Liver (tissue), 9 donors: ENCODE measurements around the gene GBGT1. TPM values are rescaled to one million over a fixed set of nuclear protein-coding genes. Genes with fewer than 3 reads are reported as not detected.

Experiments used
- DNase-seq: peaks from one replicate; pipeline ENCODE4 v3.0.0-alpha.2; 2017; ENCODE audit warnings: low spot score
- H3K27ac ChIP-seq, 2 donors: one replicate each; pipeline ENCODE4 v1.7.0; 2013; ENCODE audit warnings: inconsistent platforms in 2 of 2, low read length in 2 of 2, control low read depth in 1 of 2, low read depth in 1 of 2, mild to moderate bottlenecking in 1 of 2
- H3K27me3 ChIP-seq, 4 donors: one replicate each; pipeline versions ENCODE4 v1.6.1 to v1.7.0; 2013; ENCODE audit warnings: low read length in 3 of 4, inconsistent platforms in 1 of 4, mild to moderate bottlenecking in 1 of 4, moderate library complexity in 1 of 4; ENCODE audit not compliant: control insufficient read depth in 4 of 4, insufficient read depth in 4 of 4
- H3K36me3 ChIP-seq, 4 donors: one replicate each; pipeline versions ENCODE4 v1.6.1 to v1.7.0; 2013; ENCODE audit warnings: low read length in 3 of 4, mild to moderate bottlenecking in 3 of 4, low read depth in 1 of 4, moderate library complexity in 1 of 4; ENCODE audit not compliant: control insufficient read depth in 4 of 4, insufficient read depth in 3 of 4
- H3K4me1 ChIP-seq, 4 donors: one replicate each; pipeline versions ENCODE4 v1.6.1 to v1.7.0; 2013; ENCODE audit warnings: low read length in 3 of 4, mild to moderate bottlenecking in 3 of 4, moderate library complexity in 1 of 4; ENCODE audit not compliant: control insufficient read depth in 4 of 4, insufficient read depth in 4 of 4
- H3K4me3 ChIP-seq, 3 donors: one replicate each; pipeline versions ENCODE4 v1.6.1 to v1.7.0; 2013; ENCODE audit warnings: low read length in 3 of 3, control low read depth in 1 of 3, low read depth in 1 of 3, mild to moderate bottlenecking in 1 of 3
- H3K9ac ChIP-seq, 2 donors: one replicate each; pipeline ENCODE4 v1.7.0; 2013; ENCODE audit warnings: low read length in 2 of 2, mild to moderate bottlenecking in 2 of 2, moderate library complexity in 2 of 2, control low read depth in 1 of 2, low read depth in 1 of 2
- H3K9me3 ChIP-seq, 4 donors: one replicate each; pipeline versions ENCODE4 v1.6.1 to v1.7.0; 2013; ENCODE audit warnings: low read length in 3 of 4; ENCODE audit not compliant: control insufficient read depth in 4 of 4
- ATF3 ChIP-seq: IDR thresholded peaks from 2 replicates; pipeline ENCODE4 v1.6.1; 2016; ENCODE audit warnings: antibody characterized with exemption
- CTCF ChIP-seq: fragments of 150-350 bp; IDR thresholded peaks from 2 replicates; pipeline ENCODE4 v1.5.1; 2017; ENCODE audit warnings: improper control_type of control experiment, low read depth, low read length; ENCODE audit not compliant: missing input control
- EGR1 ChIP-seq, 2 donors: IDR thresholded peaks; 2 replicates each; pipeline ENCODE4 v1.6.1; 2016 to 2018; ENCODE audit warnings: antibody characterized with exemption in 2 of 2, low read depth in 2 of 2
- FOXA1 ChIP-seq: IDR thresholded peaks from 2 replicates; pipeline ENCODE4 v1.6.1; 2016; ENCODE audit warnings: antibody characterized with exemption
- GABPA ChIP-seq, 2 donors: IDR thresholded peaks in 1 of 2; conservative IDR thresholded peaks in 1 of 2; 2 replicates each; pipeline ENCODE4 v1.6.1; 2016; ENCODE audit warnings: antibody characterized with exemption in 2 of 2, mild to moderate bottlenecking in 1 of 2, moderate library complexity in 1 of 2
- HNF4A ChIP-seq, 2 donors: conservative IDR thresholded peaks; 2 replicates each; pipeline ENCODE4 v1.6.1; 2016; ENCODE audit warnings: antibody characterized with exemption in 2 of 2, mild to moderate bottlenecking in 2 of 2
- HNF4G ChIP-seq: IDR thresholded peaks from 2 replicates; pipeline ENCODE4 v1.6.1; 2016; ENCODE audit warnings: antibody characterized with exemption
- JUND ChIP-seq, 2 donors: IDR thresholded peaks; 2 replicates each; pipeline ENCODE4 v1.6.1; 2016; ENCODE audit warnings: antibody characterized with exemption in 2 of 2
- NR2F2 ChIP-seq: IDR thresholded peaks from 2 replicates; pipeline ENCODE4 v1.6.1; 2016; ENCODE audit warnings: antibody characterized with exemption
- SP1 ChIP-seq: IDR thresholded peaks from 2 replicates; pipeline ENCODE4 v1.6.1; 2018; ENCODE audit warnings: antibody characterized with exemption, mild to moderate bottlenecking
- TAF1 ChIP-seq: conservative IDR thresholded peaks from 2 replicates; pipeline ENCODE4 v1.6.1; 2016; ENCODE audit warnings: antibody characterized with exemption, mild to moderate bottlenecking
- WGBS: extraction: QIAGEN DNeasy Blood & Tissue Kit; methylation state at CpG from one replicate; pipeline ENCODE4 v1.1.7; 2013; 5-methylcytosine and 5-hydroxymethylcytosine counted together
- polyA plus RNA-seq, 2 donors: library from polyadenylated mRNA; stranded (reverse) in 1 of 2; unstranded in 1 of 2; fragments of 200-250 nt in 1 of 2; fragments of >200 nt in 1 of 2; fragmentation: Nextera tagmentation in 1 of 2; extraction: Ambion mirVana in 1 of 2; gene quantifications; one replicate each; pipeline versions ENCODE4 v1.2.1 to v1.2.3, GENCODE V29; 2013 to 2015
- total RNA-seq, 2 donors: library from RNA; depleted of rRNA; stranded (reverse); fragments of >200 nt; gene quantifications; one replicate each; pipeline ENCODE4 v1.2.3, GENCODE V29; 2014
- TF ChIP-seq, protein P1 (sequence below): IDR thresholded peaks from 2 replicates; pipeline ENCODE4 v1.6.1; 2016; ENCODE audit warnings: antibody characterized with exemption
- TF ChIP-seq, protein P2 (sequence below): IDR thresholded peaks from 2 replicates; pipeline ENCODE4 v1.6.1; 2016; ENCODE audit warnings: antibody characterized with exemption, mild to moderate bottlenecking
- donor health status: healthy.
- donor health status: healthy.
- donor health status: healthy.
- donor health status: healthy.
- donor health status: healthy.

Gene GBGT1
- total and polyA plus RNA-seq, 4 donors, result 0.33 to 25.7 (median 2.3) TPM

DNA sequence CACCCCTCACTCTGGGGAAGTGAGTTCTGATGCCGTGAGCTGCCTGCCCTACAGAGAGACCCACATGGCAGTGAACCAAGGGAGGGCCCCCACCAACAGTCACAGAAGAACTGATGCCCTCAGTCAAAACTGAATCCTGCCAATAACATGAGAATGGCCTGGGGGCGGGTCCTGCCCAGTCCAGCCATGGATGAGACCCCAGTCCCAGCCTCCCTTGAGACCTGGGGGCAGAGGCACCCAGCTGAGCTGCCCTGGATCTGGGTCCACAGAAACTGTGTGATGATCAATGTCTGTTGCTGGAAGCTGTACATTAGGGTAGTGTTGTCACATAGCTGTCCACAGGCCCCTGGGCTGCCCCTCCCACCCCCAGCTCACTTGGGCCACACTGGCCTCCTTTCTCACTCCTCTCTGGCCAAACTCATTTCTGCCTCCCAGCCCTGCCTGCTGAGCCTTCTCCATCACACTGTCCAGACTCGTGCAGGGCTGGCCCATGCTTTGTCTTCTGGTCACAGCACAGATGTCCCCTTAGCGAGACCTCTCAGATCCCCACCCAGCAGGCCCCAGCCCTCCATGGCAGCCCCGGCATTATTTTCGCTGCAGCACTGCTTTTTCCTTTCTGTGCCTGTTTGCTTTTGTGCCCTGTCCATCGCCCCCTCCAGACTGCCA is 16.8 kb downstream of the GBGT1 start:
- TF ChIP-seq EGR1 (IDR thresholded peaks at IDR 0.05; ENCODE audit: low read depth in 2 of 2), result no peak
- TF ChIP-seq TAF1, result no peak
- no peak for TF ChIP-seq SP1
- TF ChIP-seq, protein P1, sequence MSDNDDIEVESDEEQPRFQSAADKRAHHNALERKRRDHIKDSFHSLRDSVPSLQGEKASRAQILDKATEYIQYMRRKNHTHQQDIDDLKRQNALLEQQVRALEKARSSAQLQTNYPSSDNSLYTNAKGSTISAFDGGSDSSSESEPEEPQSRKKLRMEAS, result no peak
- no peak for TF ChIP-seq CTCF
- TF ChIP-seq JUND (IDR thresholded peaks at IDR 0.05), result no peak
- TF ChIP-seq, protein P2, sequence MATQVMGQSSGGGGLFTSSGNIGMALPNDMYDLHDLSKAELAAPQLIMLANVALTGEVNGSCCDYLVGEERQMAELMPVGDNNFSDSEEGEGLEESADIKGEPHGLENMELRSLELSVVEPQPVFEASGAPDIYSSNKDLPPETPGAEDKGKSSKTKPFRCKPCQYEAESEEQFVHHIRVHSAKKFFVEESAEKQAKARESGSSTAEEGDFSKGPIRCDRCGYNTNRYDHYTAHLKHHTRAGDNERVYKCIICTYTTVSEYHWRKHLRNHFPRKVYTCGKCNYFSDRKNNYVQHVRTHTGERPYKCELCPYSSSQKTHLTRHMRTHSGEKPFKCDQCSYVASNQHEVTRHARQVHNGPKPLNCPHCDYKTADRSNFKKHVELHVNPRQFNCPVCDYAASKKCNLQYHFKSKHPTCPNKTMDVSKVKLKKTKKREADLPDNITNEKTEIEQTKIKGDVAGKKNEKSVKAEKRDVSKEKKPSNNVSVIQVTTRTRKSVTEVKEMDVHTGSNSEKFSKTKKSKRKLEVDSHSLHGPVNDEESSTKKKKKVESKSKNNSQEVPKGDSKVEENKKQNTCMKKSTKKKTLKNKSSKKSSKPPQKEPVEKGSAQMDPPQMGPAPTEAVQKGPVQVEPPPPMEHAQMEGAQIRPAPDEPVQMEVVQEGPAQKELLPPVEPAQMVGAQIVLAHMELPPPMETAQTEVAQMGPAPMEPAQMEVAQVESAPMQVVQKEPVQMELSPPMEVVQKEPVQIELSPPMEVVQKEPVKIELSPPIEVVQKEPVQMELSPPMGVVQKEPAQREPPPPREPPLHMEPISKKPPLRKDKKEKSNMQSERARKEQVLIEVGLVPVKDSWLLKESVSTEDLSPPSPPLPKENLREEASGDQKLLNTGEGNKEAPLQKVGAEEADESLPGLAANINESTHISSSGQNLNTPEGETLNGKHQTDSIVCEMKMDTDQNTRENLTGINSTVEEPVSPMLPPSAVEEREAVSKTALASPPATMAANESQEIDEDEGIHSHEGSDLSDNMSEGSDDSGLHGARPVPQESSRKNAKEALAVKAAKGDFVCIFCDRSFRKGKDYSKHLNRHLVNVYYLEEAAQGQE, result no peak
- TF ChIP-seq HNF4G, result no peak
- TF ChIP-seq ATF3, result no peak
- TF ChIP-seq NR2F2, result no peak
- no peak for TF ChIP-seq FOXA1
- no peaks in the 10 kb centered on the region for H3K36me3 ChIP-seq
- no peak overlapping the region for H3K27ac ChIP-seq
- no peak overlapping the region for H3K9ac ChIP-seq
- H3K9me3 ChIP-seq, result no peaks in the 10 kb centered on the region
- H3K4me1 ChIP-seq, result peaks cover 5 to 36% (median 16%) of the 10 kb centered on the region in 4 donors
- 65% methylated on average over 7 of the region's 7 CpGs for WGBS
- no peak overlapping the region for H3K4me3 ChIP-seq
- DNase-seq, result no peak
- H3K27me3 ChIP-seq, result no peaks in the 10 kb centered on the region

DNA sequence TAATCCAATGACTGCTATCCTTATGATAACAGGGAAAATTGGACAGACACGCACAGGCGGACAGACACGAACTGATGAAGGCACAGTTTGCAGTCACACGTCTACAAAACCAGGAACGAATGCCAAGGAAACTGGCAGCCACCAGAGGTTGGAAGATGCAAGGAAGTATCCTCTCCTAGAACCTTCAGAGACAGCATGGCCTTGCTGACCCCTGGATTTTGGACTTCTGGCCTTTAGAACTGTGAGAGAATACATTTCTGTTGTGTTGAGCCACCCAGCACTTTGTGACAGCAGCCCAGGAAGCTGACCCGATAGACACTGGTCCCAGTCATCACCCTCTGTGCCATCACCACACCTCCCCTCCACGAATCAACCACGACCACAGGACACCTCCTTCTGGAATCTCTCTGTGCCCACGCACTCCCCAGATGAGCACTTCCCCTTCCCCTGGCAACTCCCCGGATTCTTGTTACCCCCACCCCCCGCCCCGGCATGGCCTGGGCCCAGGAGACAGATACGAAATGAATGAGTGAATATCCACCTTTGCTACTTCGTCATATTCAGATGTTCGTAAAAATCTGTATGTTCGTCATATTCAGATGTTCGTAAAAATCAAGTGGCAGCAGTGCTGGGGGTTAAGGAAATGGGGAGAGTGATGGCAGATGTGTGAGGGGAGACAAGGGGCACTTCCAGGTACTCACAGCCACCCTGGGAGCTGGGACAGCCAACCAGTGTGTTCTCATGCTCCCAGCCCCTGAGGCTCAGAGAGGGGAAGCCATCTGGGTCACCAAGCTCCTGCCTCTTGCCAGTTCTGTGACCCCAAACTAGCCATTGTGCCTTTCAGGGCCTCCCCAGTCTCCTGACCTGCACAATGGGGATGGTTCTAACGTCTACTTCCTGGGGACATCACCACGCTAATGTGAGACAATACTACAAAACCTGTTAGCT is 18.5 kb downstream of the GBGT1 start:
- no peaks in the 10 kb centered on the region for H3K36me3 ChIP-seq
- H3K4me3 ChIP-seq, result no peak overlapping the region
- peaks cover 5 to 39% (median 17%) of the 10 kb centered on the region in 4 donors for H3K4me1 ChIP-seq
- TF ChIP-seq HNF4A (conservative IDR thresholded peaks at IDR 0.05) (peak in 1 of 2 donors; percentile 20), JUND (IDR thresholded peaks at IDR 0.05) (no peak), NR2F2 (no peak), FOXA1 (no peak), EGR1 (IDR thresholded peaks at IDR 0.05; ENCODE audit: low read depth in 2 of 2) (no peak), HNF4G (no peak), GABPA (IDR thresholded peaks at IDR 0.05 in 1 of 2, conservative IDR thresholded peaks at IDR 0.05 in 1 of 2) (no peak)
- no peaks in the 10 kb centered on the region for H3K9me3 ChIP-seq
- no peaks in the 10 kb centered on the region for H3K27me3 ChIP-seq
- WGBS, result 67% methylated on average over 19 of the region's 19 CpGs
- no peak overlapping the region for H3K9ac ChIP-seq
- no peak for DNase-seq
- peak overlapping the region; percentile 39 to 78 for H3K27ac ChIP-seq
